Ascending aorta (tissue), 2 donors: ENCODE measurements around the gene SPIN2A. TPM values are rescaled to one million over a fixed set of nuclear protein-coding genes. Genes with fewer than 3 reads are reported as not detected.
"Not testable (repeated sequence)": the region's sequence is repeated elsewhere in the genome, so short reads cannot be mapped to it uniquely, and the experiment has no call there.

Experiments
- DNase-seq, 2 donors: peaks; one replicate each; pipeline ENCODE4 v3.0.0-alpha.2; 2019; ENCODE audit warnings: low spot score in 2 of 2
- H3K27ac ChIP-seq, 2 donors: fragments of 200-600 bp; sonication (generic); one replicate each; pipeline ENCODE4 v1.5.1; 2016 to 2017; ENCODE audit warnings: mild to moderate bottlenecking in 1 of 2
- H3K27me3 ChIP-seq: fragments of 200-600 bp; sonication (generic); one replicate; pipeline ENCODE4 v1.5.1; 2017
- H3K36me3 ChIP-seq, 2 donors: fragments of 200-600 bp; sonication (generic); one replicate each; pipeline ENCODE4 v1.5.1; 2016
- H3K4me1 ChIP-seq, 2 donors: fragments of 200-600 bp; sonication (generic); one replicate each; pipeline ENCODE4 v1.5.1; 2016 to 2017; ENCODE audit warnings: mild to moderate bottlenecking in 1 of 2
- H3K4me3 ChIP-seq, 2 donors: fragments of 200-600 bp; sonication (generic); one replicate each; pipeline ENCODE4 v1.5.1; 2016 to 2017; ENCODE audit warnings: mild to moderate bottlenecking in 1 of 2
- H3K9me3 ChIP-seq, 2 donors: fragments of 200-600 bp; sonication (generic); one replicate each; pipeline ENCODE4 v1.5.1; 2016
- intact Hi-C: fragments of 100-400 bp; cut with DNase I; formaldehyde crosslinking; loops from one replicate; pipeline ENCODE4 v1.15.1; 2023
- total RNA-seq: library from RNA; depleted of rRNA; stranded (reverse); fragments of >200 nt; gene quantifications from one replicate; pipeline ENCODE4 v1.1.0, GENCODE V29; 2016
- TF ChIP-seq, protein P1 (sequence below), 3 experiments: fragments of 200-600 bp in 2 of 3; fragments of 450-650 bp in 1 of 3; sonication (generic) in 2 of 3; IDR thresholded peaks; one replicate each; pipeline ENCODE4 v1.5.1; 2016 to 2019; ENCODE audit warnings: antibody characterized with exemption in 3 of 3, mild to moderate bottlenecking in 1 of 3, moderate library complexity in 1 of 3

SPIN2A gene
- total RNA-seq, 1 donor from 2014 or later, result 0.53 TPM

DNA sequence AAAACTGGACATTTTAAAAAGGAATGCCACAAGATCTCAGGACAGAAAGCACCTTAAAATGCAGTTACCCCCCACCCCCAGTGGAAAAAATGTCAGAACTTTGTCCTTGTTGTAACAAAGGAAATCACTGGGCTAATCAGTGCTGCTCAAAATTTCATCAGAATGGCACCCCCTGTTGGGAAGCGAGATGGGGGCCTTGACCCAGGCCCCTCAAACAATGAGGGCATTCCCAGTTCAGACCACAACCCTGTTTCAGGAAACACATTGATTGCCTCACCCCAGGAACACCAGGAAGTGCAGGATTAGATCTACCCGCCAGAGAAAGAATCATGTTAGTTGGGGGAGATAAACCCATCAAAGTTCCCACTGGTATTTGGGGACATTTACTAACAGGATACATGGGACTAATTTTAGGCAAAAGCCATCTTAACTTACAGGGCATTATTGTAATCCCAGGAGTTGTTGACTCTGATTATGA lies 32.2 kb downstream of the SPIN2A start:
- intact Hi-C loops, result no loop called here
- Histone ChIP-seq H3K4me3 (no peak overlapping the region), H3K27ac (no peak overlapping the region), H3K36me3 (no peaks in the 10 kb centered on the region), H3K9me3 (peaks cover 0 to 6% of the 10 kb centered on the region in 2 donors), H3K27me3 (no peaks in the 10 kb centered on the region), H3K4me1 (no peaks in the 10 kb centered on the region)
- no peak for DNase-seq
- TF ChIP-seq, protein P1, sequence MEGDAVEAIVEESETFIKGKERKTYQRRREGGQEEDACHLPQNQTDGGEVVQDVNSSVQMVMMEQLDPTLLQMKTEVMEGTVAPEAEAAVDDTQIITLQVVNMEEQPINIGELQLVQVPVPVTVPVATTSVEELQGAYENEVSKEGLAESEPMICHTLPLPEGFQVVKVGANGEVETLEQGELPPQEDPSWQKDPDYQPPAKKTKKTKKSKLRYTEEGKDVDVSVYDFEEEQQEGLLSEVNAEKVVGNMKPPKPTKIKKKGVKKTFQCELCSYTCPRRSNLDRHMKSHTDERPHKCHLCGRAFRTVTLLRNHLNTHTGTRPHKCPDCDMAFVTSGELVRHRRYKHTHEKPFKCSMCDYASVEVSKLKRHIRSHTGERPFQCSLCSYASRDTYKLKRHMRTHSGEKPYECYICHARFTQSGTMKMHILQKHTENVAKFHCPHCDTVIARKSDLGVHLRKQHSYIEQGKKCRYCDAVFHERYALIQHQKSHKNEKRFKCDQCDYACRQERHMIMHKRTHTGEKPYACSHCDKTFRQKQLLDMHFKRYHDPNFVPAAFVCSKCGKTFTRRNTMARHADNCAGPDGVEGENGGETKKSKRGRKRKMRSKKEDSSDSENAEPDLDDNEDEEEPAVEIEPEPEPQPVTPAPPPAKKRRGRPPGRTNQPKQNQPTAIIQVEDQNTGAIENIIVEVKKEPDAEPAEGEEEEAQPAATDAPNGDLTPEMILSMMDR (IDR thresholded peaks at IDR 0.05), result no peak

DNA sequence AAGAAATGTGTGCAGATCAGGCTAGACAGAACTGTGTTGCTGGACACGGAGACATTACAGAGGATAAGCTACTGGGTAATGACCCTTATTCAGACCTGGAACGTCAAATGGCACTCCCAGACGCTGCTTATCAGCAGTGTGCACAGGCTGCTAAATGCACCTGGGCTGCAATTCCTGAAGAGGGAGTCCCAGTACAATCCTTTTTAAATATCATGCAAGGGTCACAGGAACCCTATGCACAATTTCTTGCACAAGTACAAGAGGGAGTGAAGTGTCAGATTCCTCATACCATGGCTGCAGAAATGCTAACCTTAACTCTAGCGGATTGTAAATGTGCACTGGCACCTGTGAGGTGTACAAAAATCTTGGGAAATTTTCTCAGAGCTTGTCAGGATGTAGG lies 32.8 kb downstream of the SPIN2A start:
- Histone ChIP-seq H3K4me1 (no peaks in the 10 kb centered on the region), H3K9me3 (peaks cover 0 to 6% of the 10 kb centered on the region in 2 donors), H3K27ac (no peak overlapping the region), H3K36me3 (no peaks in the 10 kb centered on the region), H3K4me3 (no peak overlapping the region), H3K27me3 (no peaks in the 10 kb centered on the region)
- no peak for DNase-seq
- TF ChIP-seq, protein P1 (IDR thresholded peaks at IDR 0.05), result no peak
- intact Hi-C loops, result no loop called here

DNA sequence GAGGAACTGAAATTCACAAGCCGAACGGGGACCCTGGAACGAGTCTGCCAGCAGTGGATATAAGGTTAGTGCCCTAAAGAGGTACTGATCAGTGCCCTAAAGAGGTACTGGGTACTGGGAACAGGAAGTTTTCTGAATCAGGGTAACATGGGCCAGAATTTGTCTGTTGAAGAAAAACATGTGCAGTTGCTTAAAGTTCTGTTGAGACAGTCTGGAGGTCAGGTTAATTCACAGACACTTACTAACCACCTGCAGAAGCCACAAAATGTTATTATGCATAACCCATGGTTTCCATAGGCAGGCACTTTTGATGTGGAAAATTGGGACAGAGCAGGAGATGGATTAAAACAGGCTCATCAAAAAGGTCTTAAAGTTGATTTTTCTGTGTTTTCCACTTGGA lies 33.7 kb downstream of the SPIN2A start:
- H3K27me3 ChIP-seq, result no peaks in the 10 kb centered on the region
- intact Hi-C loops, result no loop called here
- TF ChIP-seq, protein P1 (IDR thresholded peaks at IDR 0.05), result no peak
- H3K4me3 ChIP-seq, result no peak overlapping the region
- no peaks in the 10 kb centered on the region for H3K4me1 ChIP-seq
- peaks cover 0 to 15% of the 10 kb centered on the region in 2 donors for H3K9me3 ChIP-seq
- DNase-seq, result no peak
- H3K36me3 ChIP-seq, result no peaks in the 10 kb centered on the region
- no peak overlapping the region for H3K27ac ChIP-seq

DNA sequence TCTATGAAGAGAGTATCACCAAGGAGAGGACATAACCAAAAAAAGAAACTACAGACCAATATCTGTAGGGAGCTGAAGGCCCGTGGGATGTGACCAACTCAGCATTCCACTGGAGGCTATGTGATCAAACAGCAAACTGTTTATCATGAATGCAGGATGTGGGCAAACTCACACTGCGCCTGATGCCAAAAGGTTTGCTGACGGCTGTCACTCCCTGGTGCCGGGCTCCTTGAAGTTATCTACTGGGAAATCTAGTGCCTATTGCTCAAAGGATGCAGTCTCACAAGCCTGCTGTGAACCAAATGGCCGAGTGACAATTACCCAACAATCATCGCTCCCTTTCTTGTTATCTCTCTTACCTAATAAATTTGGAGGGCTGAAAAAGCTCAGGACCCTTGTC lies 34.3 kb downstream of the SPIN2A start:
- DNase-seq, H3K27me3 ChIP-seq, H3K4me1 ChIP-seq, intact Hi-C loops, H3K27ac ChIP-seq, H3K4me3 ChIP-seq, H3K36me3 ChIP-seq: not testable (repeated sequence)
- peaks cover 0 to 18% of the 10 kb centered on the region in 2 donors for H3K9me3 ChIP-seq

Other genes starting within 250 kb of the SPIN2A start
- gene SPIN3, start 141.9 kb downstream of the SPIN2A start, total RNA-seq, result 3.9 TPM
- 6.9 TPM for gene SPIN2B, start 15.8 kb downstream of the SPIN2A start, total RNA-seq
- gene FAAH2, start 149.3 kb upstream of the SPIN2A start, total RNA-seq, result not detected